GM06990 (cell line): ENCODE data around the gene C11orf21.

Experiments used
- DNase-seq: peaks from one replicate; pipeline ENCODE4 v3.0.0-alpha.2; 2011; ENCODE audit not compliant: insufficient read length; ENCODE audit errors: extremely low read depth
- H3K27me3 ChIP-seq: replicated peaks from 2 replicates; pipeline ENCODE4 v1.6.0; 2011; ENCODE audit warnings: low read length; ENCODE audit not compliant: control insufficient read depth, insufficient read depth
- H3K36me3 ChIP-seq: 2 replicates; pipeline ENCODE4 v1.5.1; 2011; ENCODE audit warnings: low read length; ENCODE audit not compliant: control insufficient read depth, insufficient read depth
- H3K4me3 ChIP-seq: replicated peaks from 2 replicates; pipeline ENCODE4 v1.5.1; 2011; ENCODE audit warnings: low read depth, mild to moderate bottlenecking, control low read depth, low read length
- CTCF ChIP-seq: IDR thresholded peaks from 2 replicates; pipeline ENCODE4 v1.5.1; 2011; ENCODE audit warnings: low read length, control low read depth, mild to moderate bottlenecking, inconsistent platforms; ENCODE audit not compliant: insufficient read depth, poor library complexity, severe bottlenecking

C11orf21 gene

GRCh38 chr11:2273311-2273710, 28.4 kb downstream of the C11orf21 start:
- no peak for TF ChIP-seq CTCF
- DNase-seq, result no peak
- Histone ChIP-seq H3K27me3 (no peaks in the 10 kb centered on the region; the same call in 1 of the 2 replicates), H3K4me3 (no peak overlapping the region), H3K36me3 (no peaks in the 10 kb centered on the region)

- TF ChIP-seq CTCF, result no peak
- no peak for DNase-seq
- no peak overlapping the region for H3K4me3 ChIP-seq
- no peaks in the 10 kb centered on the region; the same call in 1 of the 2 replicates for H3K27me3 ChIP-seq
- H3K36me3 ChIP-seq, result no peaks in the 10 kb centered on the region
Observed at GRCh38 chr11:2272946-2273280, 28.8 kb downstream of the C11orf21 start.

GRCh38 chr11:2272228-2272945, 29.3 kb downstream of the C11orf21 start:
- DNase-seq, result no peak
- no peak overlapping the region for H3K4me3 ChIP-seq
- no peak for TF ChIP-seq CTCF
- no peaks in the 10 kb centered on the region for H3K36me3 ChIP-seq
- no peaks in the 10 kb centered on the region; the same call in 1 of the 2 replicates for H3K27me3 ChIP-seq

- no peaks in the 10 kb centered on the region; the same call in 1 of the 2 replicates for H3K27me3 ChIP-seq
Observed at GRCh38 chr11:2271327-2272227, 30.1 kb downstream of the C11orf21 start.

GRCh38 chr11:2271077-2271326, 30.7 kb downstream of the C11orf21 start:
- Histone ChIP-seq H3K4me3 (no peak overlapping the region), H3K27me3 (no peaks in the 10 kb centered on the region; the same call in 1 of the 2 replicates)

More at GRCh38 chr11:2271327-2272227, 30.1 kb downstream of the C11orf21 start:
- no peak for DNase-seq
- Histone ChIP-seq H3K36me3 (no peaks in the 10 kb centered on the region), H3K4me3 (no peak overlapping the region)
- no peak for TF ChIP-seq CTCF

More at GRCh38 chr11:2271077-2271326, 30.7 kb downstream of the C11orf21 start:
- TF ChIP-seq CTCF, result no peak
- no peak for DNase-seq
- no peaks in the 10 kb centered on the region for H3K36me3 ChIP-seq
